Measurements from ENCODE around the gene RGS3. TPM values are rescaled to one million over a fixed set of nuclear protein-coding genes. Genes with fewer than 3 reads are reported as not detected.

Gene RGS3
- total and polyA plus RNA-seq, 5 donors from 2014 or later, result 8.5 to 15.5 (median 12.5) TPM

DNA sequence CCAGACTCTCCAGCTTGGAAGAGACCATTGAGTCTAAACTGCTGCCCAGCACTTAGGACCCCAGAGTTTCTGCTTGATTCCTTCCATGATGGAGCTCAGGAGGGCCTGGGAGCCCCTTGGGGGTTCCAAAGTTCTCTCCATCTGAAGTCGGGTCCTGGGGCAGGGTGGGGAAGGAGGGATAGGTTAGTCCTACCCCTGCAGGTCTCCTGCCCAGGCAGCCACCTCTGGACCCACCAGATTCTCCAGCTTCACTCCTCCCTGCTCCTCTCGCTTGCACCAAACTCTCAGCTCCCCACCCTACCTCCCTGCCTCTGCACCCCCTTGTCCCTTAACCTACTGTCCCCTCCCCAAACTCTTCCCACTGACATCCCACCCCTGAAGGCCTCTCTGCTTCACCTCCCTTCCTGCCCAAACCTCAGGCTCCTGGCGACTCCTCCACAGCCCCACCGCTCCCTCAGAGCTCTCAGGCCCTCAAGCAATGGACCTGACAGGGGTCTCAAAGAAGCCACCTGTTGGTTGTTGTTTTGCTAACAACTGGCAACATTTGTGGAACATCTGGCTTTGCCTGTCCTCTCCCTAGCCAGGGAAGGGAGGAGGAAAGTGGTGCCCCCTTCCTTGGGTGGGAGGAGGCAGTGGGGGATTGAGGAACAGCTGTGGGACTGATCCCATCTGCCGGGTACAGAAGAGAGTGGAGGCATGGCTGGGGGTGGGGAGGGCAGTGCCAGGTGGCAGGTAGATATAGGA lies 137.5 kb downstream of the RGS3 start:
- H3K27ac ChIP-seq (ENCODE audit: insufficient read depth, low read length, poor library complexity, severe bottlenecking), result no peak overlapping the region
- H3K36me3 ChIP-seq (ENCODE audit: control insufficient read depth, insufficient read depth, low read length), result peaks cover 14% of the 10 kb centered on the region
- no peaks in the 10 kb centered on the region for H3K9me3 ChIP-seq (ENCODE audit: control insufficient read depth in 2 of 2, low read length in 2 of 2)
- H3K4me3 Mint-ChIP-seq, result no peak overlapping the region
- no peaks in the 10 kb centered on the region for H3K4me1 ChIP-seq (ENCODE audit: control insufficient read depth, insufficient read depth, low read length, poor library complexity, severe bottlenecking)
- no peaks in the 10 kb centered on the region for H3K4me1 Mint-ChIP-seq
- ATAC-seq (ENCODE audit: low read depth in 2 of 2) (no peak), DNase-seq (no peak)
- H3K36me3 Mint-ChIP-seq, result peaks cover 9% of the 10 kb centered on the region
- no peak overlapping the region for H3K4me3 ChIP-seq (ENCODE audit: low read depth, low read length)
- no peaks in the 10 kb centered on the region for H3K27me3 Mint-ChIP-seq
- peaks cover 0 to 3% (median 0%) of the 10 kb centered on the region in 7 donors for H3K9me3 Mint-ChIP-seq
- H3K27ac Mint-ChIP-seq, result no peak overlapping the region
- H3K27me3 ChIP-seq (ENCODE audit: control insufficient read depth, insufficient read depth, low read length), result no peaks in the 10 kb centered on the region

- Histone ChIP-seq H3K27ac (ENCODE audit: insufficient read depth, low read length, poor library complexity, severe bottlenecking) (no peak overlapping the region), H3K9me3 (ENCODE audit: control insufficient read depth in 2 of 2, low read length in 2 of 2) (no peaks in the 10 kb centered on the region), H3K4me3 (ENCODE audit: low read depth, low read length) (no peak overlapping the region), H3K27me3 (ENCODE audit: control insufficient read depth, insufficient read depth, low read length) (no peaks in the 10 kb centered on the region), H3K4me1 (ENCODE audit: control insufficient read depth, insufficient read depth, low read length, poor library complexity, severe bottlenecking) (no peaks in the 10 kb centered on the region), H3K36me3 (ENCODE audit: control insufficient read depth, insufficient read depth, low read length) (peaks cover 8% of the 10 kb centered on the region)
- ATAC-seq (ENCODE audit: low read depth in 2 of 2) (no peak), DNase-seq (no peak)
- no peak overlapping the region for H3K27ac Mint-ChIP-seq
- peaks cover 0 to 2% (median 0%) of the 10 kb centered on the region in 7 donors for H3K9me3 Mint-ChIP-seq
- peaks cover 3% of the 10 kb centered on the region for H3K36me3 Mint-ChIP-seq
- no peaks in the 10 kb centered on the region for H3K4me1 Mint-ChIP-seq
- no peaks in the 10 kb centered on the region for H3K27me3 Mint-ChIP-seq
- H3K4me3 Mint-ChIP-seq, result no peak overlapping the region
Observed at GRCh38 chr9:113601656-113602055, 138.1 kb downstream of the RGS3 start.

DNA sequence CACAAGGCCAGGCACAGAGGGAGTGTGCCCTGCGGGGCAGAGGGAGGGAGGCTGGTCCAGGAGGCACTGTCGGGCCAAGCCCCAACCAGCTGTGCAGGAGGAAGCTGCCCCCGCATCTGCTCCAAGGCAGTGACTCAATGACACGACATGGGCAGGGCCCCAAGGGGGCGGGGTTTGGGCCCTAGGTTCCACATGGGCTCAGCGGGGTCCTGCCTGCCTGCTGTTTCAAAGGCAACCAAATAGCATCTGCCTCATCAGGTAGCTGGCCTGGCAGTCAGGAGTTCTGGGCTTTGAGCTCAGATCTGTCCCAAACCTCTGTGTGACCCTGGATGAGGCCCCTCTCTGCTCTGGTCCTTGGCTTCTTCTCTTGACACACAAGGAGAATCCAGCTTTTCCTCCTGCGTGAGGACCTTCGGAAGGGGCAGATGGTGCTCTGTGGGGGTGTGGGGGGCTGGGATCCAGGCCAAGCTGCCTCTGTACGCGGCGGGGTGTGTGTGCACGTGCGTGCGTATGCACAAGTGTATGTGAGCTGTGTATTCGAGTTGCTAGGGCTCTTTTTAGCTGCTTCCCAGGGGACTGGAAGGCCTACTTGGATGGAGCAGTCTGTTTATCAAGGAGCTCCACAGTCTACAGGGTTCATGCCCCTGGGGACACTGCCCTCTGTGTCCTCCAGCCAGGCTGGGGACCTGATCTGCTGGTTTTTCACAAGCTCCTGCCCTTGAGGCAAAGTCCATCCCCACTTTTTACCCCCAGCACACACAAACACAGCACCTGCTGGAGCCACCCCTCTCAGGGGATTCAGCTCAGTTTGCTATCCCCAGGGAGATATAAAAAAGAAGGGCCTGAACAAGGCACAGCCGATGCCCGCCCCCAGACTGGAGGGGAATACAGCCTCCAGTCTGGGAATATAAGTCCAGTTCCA lies 138.9 kb downstream of the RGS3 start:
- no peaks in the 10 kb centered on the region for H3K9me3 Mint-ChIP-seq
- peak overlapping the region in 1 of 3 donors; percentile 74 for H3K27ac Mint-ChIP-seq
- no peaks in the 10 kb centered on the region for H3K9me3 ChIP-seq (ENCODE audit: control insufficient read depth in 2 of 2, low read length in 2 of 2)
- no peaks in the 10 kb centered on the region for H3K4me1 Mint-ChIP-seq
- no peak overlapping the region for H3K4me3 ChIP-seq (ENCODE audit: low read depth, low read length)
- H3K27ac ChIP-seq (ENCODE audit: insufficient read depth, low read length, poor library complexity, severe bottlenecking), result no peak overlapping the region
- DNase-seq (peak in 1 of 3 donors; percentile 40), ATAC-seq (ENCODE audit: low read depth in 2 of 2) (no peak)
- no peaks in the 10 kb centered on the region for H3K27me3 Mint-ChIP-seq
- no peaks in the 10 kb centered on the region for H3K4me1 ChIP-seq (ENCODE audit: control insufficient read depth, insufficient read depth, low read length, poor library complexity, severe bottlenecking)
- H3K36me3 Mint-ChIP-seq, result no peaks in the 10 kb centered on the region
- no peak overlapping the region for H3K4me3 Mint-ChIP-seq
- H3K27me3 ChIP-seq (ENCODE audit: control insufficient read depth, insufficient read depth, low read length), result no peaks in the 10 kb centered on the region
- H3K36me3 ChIP-seq (ENCODE audit: control insufficient read depth, insufficient read depth, low read length), result peaks cover 3% of the 10 kb centered on the region

DNA sequence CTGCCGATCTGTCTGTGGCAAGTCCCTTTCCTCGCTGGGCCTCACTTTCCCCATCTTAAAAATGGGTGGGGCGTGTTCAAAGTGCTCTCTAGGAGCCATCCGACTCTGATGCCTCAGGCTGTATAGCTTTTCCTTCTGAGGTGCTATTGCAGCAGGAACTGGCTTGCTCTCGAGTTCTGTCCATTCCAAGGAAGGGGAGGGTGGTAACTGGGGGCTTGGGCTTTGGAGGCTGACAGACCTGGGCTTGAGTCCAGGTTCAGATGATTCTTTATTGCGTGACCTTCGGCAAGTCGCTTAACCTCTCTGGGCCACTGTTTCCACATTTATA lies 139.5 kb downstream of the RGS3 start:
- DNase-seq (no peak), ATAC-seq (ENCODE audit: low read depth in 2 of 2) (no peak)
- Mint-ChIP-seq H3K4me1 (no peaks in the 10 kb centered on the region), H3K9me3 (no peaks in the 10 kb centered on the region), H3K27ac (no peak overlapping the region), H3K4me3 (no peak overlapping the region), H3K36me3 (no peaks in the 10 kb centered on the region), H3K27me3 (no peaks in the 10 kb centered on the region)
- H3K9me3 ChIP-seq (ENCODE audit: control insufficient read depth in 2 of 2, low read length in 2 of 2), result no peaks in the 10 kb centered on the region
- no peaks in the 10 kb centered on the region for H3K4me1 ChIP-seq (ENCODE audit: control insufficient read depth, insufficient read depth, low read length, poor library complexity, severe bottlenecking)
- H3K4me3 ChIP-seq (ENCODE audit: low read depth, low read length), result no peak overlapping the region
- H3K27me3 ChIP-seq (ENCODE audit: control insufficient read depth, insufficient read depth, low read length), result no peaks in the 10 kb centered on the region
- H3K27ac ChIP-seq (ENCODE audit: insufficient read depth, low read length, poor library complexity, severe bottlenecking), result no peak overlapping the region
- H3K36me3 ChIP-seq (ENCODE audit: control insufficient read depth, insufficient read depth, low read length), result no peaks in the 10 kb centered on the region

DNA sequence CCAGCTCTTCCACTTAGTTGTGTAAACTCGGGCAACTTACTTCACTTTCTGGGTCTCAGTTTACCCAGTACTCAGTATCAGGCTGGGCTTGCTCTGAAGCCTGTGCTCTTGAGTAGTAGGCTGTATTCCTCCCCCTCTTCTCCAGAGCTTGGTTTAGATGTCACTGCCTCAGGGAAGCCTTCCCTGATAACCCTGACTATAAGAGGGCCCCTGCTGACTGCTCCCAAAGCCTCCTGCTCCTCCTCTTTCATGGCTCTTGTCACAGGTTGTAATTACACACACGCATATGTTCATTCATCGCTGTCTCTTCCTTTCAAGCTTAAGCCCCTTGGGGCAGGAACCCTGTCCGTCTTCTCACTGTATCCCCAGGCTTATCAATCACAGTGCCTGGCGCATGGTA lies 140.2 kb downstream of the RGS3 start:
- Histone ChIP-seq H3K4me1 (ENCODE audit: control insufficient read depth, insufficient read depth, low read length, poor library complexity, severe bottlenecking) (no peaks in the 10 kb centered on the region), H3K36me3 (ENCODE audit: control insufficient read depth, insufficient read depth, low read length) (no peaks in the 10 kb centered on the region), H3K27ac (ENCODE audit: insufficient read depth, low read length, poor library complexity, severe bottlenecking) (no peak overlapping the region), H3K4me3 (ENCODE audit: low read depth, low read length) (no peak overlapping the region), H3K27me3 (ENCODE audit: control insufficient read depth, insufficient read depth, low read length) (no peaks in the 10 kb centered on the region), H3K9me3 (ENCODE audit: control insufficient read depth in 2 of 2, low read length in 2 of 2) (no peaks in the 10 kb centered on the region)
- DNase-seq (no peak), ATAC-seq (ENCODE audit: low read depth in 2 of 2) (no peak)
- Mint-ChIP-seq H3K4me3 (no peak overlapping the region), H3K27ac (no peak overlapping the region), H3K4me1 (no peaks in the 10 kb centered on the region), H3K36me3 (no peaks in the 10 kb centered on the region), H3K9me3 (no peaks in the 10 kb centered on the region), H3K27me3 (no peaks in the 10 kb centered on the region)

- H3K4me1 Mint-ChIP-seq, result no peaks in the 10 kb centered on the region
- no peak overlapping the region for H3K27ac Mint-ChIP-seq
- H3K9me3 Mint-ChIP-seq, result no peaks in the 10 kb centered on the region
- no peaks in the 10 kb centered on the region for H3K27me3 ChIP-seq (ENCODE audit: control insufficient read depth, insufficient read depth, low read length)
- H3K36me3 Mint-ChIP-seq, result no peaks in the 10 kb centered on the region
- no peak overlapping the region for H3K4me3 ChIP-seq (ENCODE audit: low read depth, low read length)
- no peaks in the 10 kb centered on the region for H3K9me3 ChIP-seq (ENCODE audit: control insufficient read depth in 2 of 2, low read length in 2 of 2)
- DNase-seq (no peak), ATAC-seq (ENCODE audit: low read depth in 2 of 2) (no peak)
- H3K27ac ChIP-seq (ENCODE audit: insufficient read depth, low read length, poor library complexity, severe bottlenecking), result no peak overlapping the region
- H3K36me3 ChIP-seq (ENCODE audit: control insufficient read depth, insufficient read depth, low read length), result no peaks in the 10 kb centered on the region
- H3K4me3 Mint-ChIP-seq, result no peak overlapping the region
- no peaks in the 10 kb centered on the region for H3K27me3 Mint-ChIP-seq
- H3K4me1 ChIP-seq (ENCODE audit: control insufficient read depth, insufficient read depth, low read length, poor library complexity, severe bottlenecking), result no peaks in the 10 kb centered on the region
Observed at GRCh38 chr9:113604393-113604792, 140.9 kb downstream of the RGS3 start.

GRCh38 chr9:113606510-113606909 lies 143.0 kb downstream of the RGS3 start:
- Mint-ChIP-seq H3K4me3 (no peak overlapping the region), H3K36me3 (no peaks in the 10 kb centered on the region), H3K4me1 (no peaks in the 10 kb centered on the region), H3K9me3 (no peaks in the 10 kb centered on the region), H3K27ac (no peak overlapping the region), H3K27me3 (no peaks in the 10 kb centered on the region)
- Histone ChIP-seq H3K36me3 (ENCODE audit: control insufficient read depth, insufficient read depth, low read length) (no peaks in the 10 kb centered on the region), H3K9me3 (ENCODE audit: control insufficient read depth in 2 of 2, low read length in 2 of 2) (no peaks in the 10 kb centered on the region), H3K4me1 (ENCODE audit: control insufficient read depth, insufficient read depth, low read length, poor library complexity, severe bottlenecking) (no peaks in the 10 kb centered on the region), H3K27me3 (ENCODE audit: control insufficient read depth, insufficient read depth, low read length) (no peaks in the 10 kb centered on the region), H3K27ac (ENCODE audit: insufficient read depth, low read length, poor library complexity, severe bottlenecking) (no peak overlapping the region), H3K4me3 (ENCODE audit: low read depth, low read length) (no peak overlapping the region)
- ATAC-seq (ENCODE audit: low read depth in 2 of 2) (no peak), DNase-seq (no peak)

Data from CD4-positive, CD25-positive, alpha-beta regulatory T cell (primary cell).